Measurements from ENCODE around the gene WWP2.

DNA sequence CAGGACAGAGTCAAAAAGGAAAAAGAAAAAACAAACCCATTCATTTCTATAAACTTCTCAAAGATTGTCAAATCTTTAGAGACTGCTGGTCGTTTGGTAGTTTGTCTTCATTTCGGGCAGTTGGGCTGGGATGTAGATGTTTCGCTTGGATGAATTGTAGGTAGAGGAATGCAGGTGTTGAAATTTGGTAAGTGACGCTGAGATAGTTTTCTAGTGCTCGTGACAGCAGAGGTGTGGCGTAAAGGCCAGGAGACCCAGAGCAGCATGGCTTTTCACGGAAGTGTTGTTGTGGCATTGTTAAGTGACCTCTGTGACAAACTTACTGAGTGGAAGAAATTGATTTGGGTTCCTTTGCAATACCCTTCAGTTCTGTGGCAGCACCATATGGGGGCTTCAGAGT is 110.8 kb downstream of the WWP2 start:
- TF ChIP-seq, protein P1, sequence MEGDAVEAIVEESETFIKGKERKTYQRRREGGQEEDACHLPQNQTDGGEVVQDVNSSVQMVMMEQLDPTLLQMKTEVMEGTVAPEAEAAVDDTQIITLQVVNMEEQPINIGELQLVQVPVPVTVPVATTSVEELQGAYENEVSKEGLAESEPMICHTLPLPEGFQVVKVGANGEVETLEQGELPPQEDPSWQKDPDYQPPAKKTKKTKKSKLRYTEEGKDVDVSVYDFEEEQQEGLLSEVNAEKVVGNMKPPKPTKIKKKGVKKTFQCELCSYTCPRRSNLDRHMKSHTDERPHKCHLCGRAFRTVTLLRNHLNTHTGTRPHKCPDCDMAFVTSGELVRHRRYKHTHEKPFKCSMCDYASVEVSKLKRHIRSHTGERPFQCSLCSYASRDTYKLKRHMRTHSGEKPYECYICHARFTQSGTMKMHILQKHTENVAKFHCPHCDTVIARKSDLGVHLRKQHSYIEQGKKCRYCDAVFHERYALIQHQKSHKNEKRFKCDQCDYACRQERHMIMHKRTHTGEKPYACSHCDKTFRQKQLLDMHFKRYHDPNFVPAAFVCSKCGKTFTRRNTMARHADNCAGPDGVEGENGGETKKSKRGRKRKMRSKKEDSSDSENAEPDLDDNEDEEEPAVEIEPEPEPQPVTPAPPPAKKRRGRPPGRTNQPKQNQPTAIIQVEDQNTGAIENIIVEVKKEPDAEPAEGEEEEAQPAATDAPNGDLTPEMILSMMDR (IDR thresholded peaks at IDR 0.05) = no peak
- TF ChIP-seq POLR2A (IDR thresholded peaks at IDR 0.05) = no peak

All from body of pancreas (tissue), 4 donors.